GM15510 (cell line): ENCODE results near the gene TMEM179.

Experiments
- POLR2A ChIP-seq: IDR thresholded peaks from 3 replicates; pipeline ENCODE4 v1.6.1; 2011; ENCODE audit warnings: borderline replicate concordance; ENCODE audit not compliant: insufficient read length; ENCODE audit errors: extremely low read depth

Gene TMEM179

GRCh38 chr14:104545151-104545941 lies 59.2 kb downstream of the TMEM179 start:
- TF ChIP-seq POLR2A: no peak

GRCh38 chr14:104544362-104544961 lies 60.1 kb downstream of the TMEM179 start:
- no peak for TF ChIP-seq POLR2A

DNA sequence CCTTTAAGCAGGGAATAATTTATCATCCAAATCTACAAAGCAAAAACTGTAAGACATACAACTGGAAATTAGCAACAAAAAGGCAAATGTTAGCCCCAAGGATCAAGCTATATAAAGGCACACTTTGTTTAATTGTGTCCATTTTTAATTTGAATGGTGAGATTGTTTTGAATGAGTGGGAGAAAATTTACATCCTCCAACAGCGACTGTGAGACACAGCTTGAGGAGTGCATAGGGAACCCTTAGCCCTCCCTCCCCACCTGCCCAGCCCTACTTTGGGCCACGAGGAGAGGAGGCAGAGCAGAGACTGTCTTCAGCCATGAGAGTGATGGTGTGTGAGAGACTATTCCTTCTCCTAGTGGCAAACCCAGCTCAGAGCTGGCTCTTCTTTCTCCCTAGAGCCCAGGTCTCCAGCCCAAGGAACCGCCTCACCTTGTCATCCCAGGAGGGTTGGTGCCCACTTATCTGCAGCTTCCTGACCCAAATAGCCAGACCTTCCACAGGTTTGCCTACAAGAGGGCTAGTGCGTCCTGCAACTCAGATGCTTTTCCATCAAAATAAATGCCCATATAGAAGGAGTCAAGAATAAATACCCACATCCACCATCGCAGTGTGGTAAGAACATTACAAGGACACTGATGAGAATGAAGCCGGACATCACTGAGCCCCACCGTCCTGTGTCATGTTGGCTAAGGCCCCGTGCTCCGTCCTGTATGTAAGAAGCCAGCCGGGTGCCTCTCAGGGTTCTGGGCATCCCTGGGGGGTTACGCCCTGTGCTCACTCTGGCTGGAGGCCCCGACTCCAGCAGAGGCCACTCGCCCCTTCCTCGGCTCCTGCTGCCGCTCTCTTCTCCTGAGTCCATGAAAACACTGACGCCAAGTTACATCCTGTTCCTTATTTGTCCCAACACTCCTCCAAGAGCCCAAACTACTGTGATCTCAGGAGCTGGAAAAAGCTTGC lies 61.4 kb downstream of the TMEM179 start:
- TF ChIP-seq POLR2A: no peak

DNA sequence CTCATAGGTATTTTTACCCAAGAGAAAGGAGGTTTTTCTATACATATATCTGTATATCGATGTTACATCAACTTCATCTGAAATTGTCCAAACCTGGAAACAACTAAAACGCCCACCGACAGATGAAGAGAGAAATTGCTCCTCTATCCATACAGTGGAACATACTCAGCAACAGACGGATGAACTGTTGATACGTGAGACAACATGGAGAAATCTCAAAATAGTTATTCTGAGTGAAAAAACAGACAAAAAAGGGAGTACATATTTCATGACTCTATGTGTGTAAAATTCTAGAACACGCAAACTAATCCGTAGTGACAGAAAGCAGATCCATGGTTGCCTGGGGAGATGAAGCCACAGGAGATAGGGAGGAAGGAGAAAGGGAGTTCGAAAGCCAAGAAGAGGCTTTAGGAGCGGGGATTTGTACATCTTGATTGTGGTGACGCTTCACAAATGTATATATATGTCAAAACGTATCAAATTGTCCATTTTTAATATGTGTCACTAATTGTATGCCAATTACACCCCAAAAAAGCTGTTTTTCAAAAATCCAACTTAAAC lies 62.6 kb downstream of the TMEM179 start:
- TF ChIP-seq POLR2A: no peak
